ENCODE data around the gene DCLK2.

- TF ChIP-seq, protein P1, sequence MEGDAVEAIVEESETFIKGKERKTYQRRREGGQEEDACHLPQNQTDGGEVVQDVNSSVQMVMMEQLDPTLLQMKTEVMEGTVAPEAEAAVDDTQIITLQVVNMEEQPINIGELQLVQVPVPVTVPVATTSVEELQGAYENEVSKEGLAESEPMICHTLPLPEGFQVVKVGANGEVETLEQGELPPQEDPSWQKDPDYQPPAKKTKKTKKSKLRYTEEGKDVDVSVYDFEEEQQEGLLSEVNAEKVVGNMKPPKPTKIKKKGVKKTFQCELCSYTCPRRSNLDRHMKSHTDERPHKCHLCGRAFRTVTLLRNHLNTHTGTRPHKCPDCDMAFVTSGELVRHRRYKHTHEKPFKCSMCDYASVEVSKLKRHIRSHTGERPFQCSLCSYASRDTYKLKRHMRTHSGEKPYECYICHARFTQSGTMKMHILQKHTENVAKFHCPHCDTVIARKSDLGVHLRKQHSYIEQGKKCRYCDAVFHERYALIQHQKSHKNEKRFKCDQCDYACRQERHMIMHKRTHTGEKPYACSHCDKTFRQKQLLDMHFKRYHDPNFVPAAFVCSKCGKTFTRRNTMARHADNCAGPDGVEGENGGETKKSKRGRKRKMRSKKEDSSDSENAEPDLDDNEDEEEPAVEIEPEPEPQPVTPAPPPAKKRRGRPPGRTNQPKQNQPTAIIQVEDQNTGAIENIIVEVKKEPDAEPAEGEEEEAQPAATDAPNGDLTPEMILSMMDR (conservative IDR thresholded peaks at IDR 0.05; ENCODE audit: low read depth, low read length): no peak
- TF ChIP-seq EZH2 (IDR thresholded peaks at IDR 0.05; ENCODE audit: low read length, unreplicated experiment): no peak
- TF ChIP-seq EZH2phosphoT487 (IDR thresholded peaks at IDR 0.05; ENCODE audit: borderline replicate concordance, low read length): no peak
These were observed 62.6 kb downstream of the DCLK2 start for GRCh38 chr4:150140774-150141400.
